GM23338 (cell line): ENCODE measurements around the gene PPTC7. TPM values are rescaled to one million over a fixed set of nuclear protein-coding genes. Genes with fewer than 3 reads are reported as not detected.

Experiments used
- ATAC-seq: fragments of 200-7000 bp; cut with Tn5 transposase; 3 replicates; pipeline ENCODE4 v1.9.1; 2020
- DNase-seq: peaks from one replicate; pipeline ENCODE4 v3.0.0-alpha.2; 2015; ENCODE audit warnings: low spot score
- H2AFZ ChIP-seq: fragments of 200-600 bp; sonication (generic); 2 replicates; pipeline ENCODE4 v1.8.0; 2016; ENCODE audit warnings: antibody characterized with exemption, mild to moderate bottlenecking, moderate library complexity
- H3F3A ChIP-seq: fragments of 200-600 bp; sonication (generic); replicated peaks from 2 replicates; pipeline ENCODE4 v1.8.0; 2017; ENCODE audit warnings: antibody characterized with exemption, mixed run types, low read depth
- H3K27ac ChIP-seq: fragments of 200-600 bp; sonication (generic); 2 replicates; pipeline ENCODE4 v1.6.1; 2016; ENCODE audit warnings: low read depth
- H3K27me3 ChIP-seq: fragments of 200-600 bp; sonication (generic); 2 replicates; pipeline ENCODE4 v1.8.0; 2016; ENCODE audit warnings: mild to moderate bottlenecking, mixed run types, moderate library complexity; ENCODE audit not compliant: insufficient read depth
- H3K36me3 ChIP-seq: fragments of 200-600 bp; sonication (generic); 2 replicates; pipeline ENCODE4 v1.8.0; 2016; ENCODE audit warnings: mild to moderate bottlenecking; ENCODE audit not compliant: insufficient read depth
- H3K4me1 ChIP-seq: fragments of 200-600 bp; sonication (generic); 2 replicates; pipeline ENCODE4 v1.8.0; 2016; ENCODE audit warnings: mild to moderate bottlenecking, moderate library complexity; ENCODE audit not compliant: insufficient read depth
- H3K4me2 ChIP-seq: fragments of 200-600 bp; sonication (generic); 2 replicates; pipeline ENCODE4 v1.7.1; 2017; ENCODE audit warnings: mixed run types
- H3K4me3 ChIP-seq: fragments of 200-600 bp; sonication (generic); 2 replicates; pipeline ENCODE4 v1.6.1; 2016; ENCODE audit warnings: mixed run types
- H3K79me2 ChIP-seq: fragments of 200-600 bp; sonication (generic); replicated peaks from 2 replicates; pipeline ENCODE4 v1.8.0; 2017; ENCODE audit warnings: mild to moderate bottlenecking; ENCODE audit not compliant: insufficient read depth
- H3K9me2 ChIP-seq: fragments of 200-600 bp; sonication (generic); 2 replicates; pipeline ENCODE4 v1.8.0; 2017; ENCODE audit not compliant: insufficient read depth
- H4K20me1 ChIP-seq: fragments of 200-600 bp; sonication (generic); replicated peaks from 2 replicates; pipeline ENCODE4 v1.8.0; 2017; ENCODE audit warnings: mild to moderate bottlenecking; ENCODE audit not compliant: insufficient read depth
- H3K27ac Mint-ChIP-seq: 2 replicates; pipeline ENCODE4 v1.8.0; 2020; ENCODE audit warnings: inconsistent platforms, mild to moderate bottlenecking, moderate library complexity, mixed read lengths
- H3K27me3 Mint-ChIP-seq: 3 replicates; pipeline ENCODE4 v1.8.0; 2022; ENCODE audit warnings: low read depth, mild to moderate bottlenecking, moderate library complexity, mixed read lengths, inconsistent platforms; ENCODE audit not compliant: insufficient read depth, poor library complexity
- H3K36me3 Mint-ChIP-seq: 3 replicates; pipeline ENCODE4 v1.8.0; 2021; ENCODE audit warnings: low read depth, mild to moderate bottlenecking, inconsistent platforms, moderate library complexity, mixed read lengths
- H3K4me1 Mint-ChIP-seq: 3 replicates; pipeline ENCODE4 v1.8.0; 2020; ENCODE audit warnings: mild to moderate bottlenecking, inconsistent platforms, mixed read lengths
- H3K4me3 Mint-ChIP-seq: 3 replicates; pipeline ENCODE4 v1.8.0; 2021; ENCODE audit warnings: moderate library complexity, mild to moderate bottlenecking, inconsistent platforms, mixed read lengths
- H3K9me3 Mint-ChIP-seq: 3 replicates; pipeline ENCODE4 v1.8.0; 2020; ENCODE audit warnings: moderate library complexity, mild to moderate bottlenecking, inconsistent platforms, mixed read lengths
- CREB1 ChIP-seq: fragments of 250-450 bp; sonication (Bioruptor Pico); IDR thresholded peaks from 2 replicates; pipeline ENCODE4 v1.5.0; 2020; ENCODE audit warnings: low read depth, mild to moderate bottlenecking, moderate library complexity
- CTCF ChIP-seq, 2 experiments: fragments of 200-600 bp in 1 of 2; sonication (generic) in 1 of 2; conservative IDR thresholded peaks; 2 replicates each; pipeline versions ENCODE4 v1.5.1 to v1.6.1; 2016 to 2017; ENCODE audit warnings: antibody characterized with exemption in 2 of 2, low read depth in 2 of 2, mild to moderate bottlenecking in 2 of 2, moderate library complexity in 1 of 2
- EZH2 ChIP-seq: fragments of 200-600 bp; sonication (generic); IDR thresholded peaks from one replicate; pipeline ENCODE4 v1.8.0; 2017; ENCODE audit warnings: antibody characterized with exemption, mild to moderate bottlenecking, low read depth; ENCODE audit not compliant: unreplicated experiment
- EZH2phosphoT487 ChIP-seq: fragments of 200-600 bp; sonication (generic); IDR thresholded peaks from one replicate; pipeline ENCODE4 v1.8.1; 2018; ENCODE audit warnings: antibody characterized with exemption; ENCODE audit not compliant: unreplicated experiment
- NANOG ChIP-seq: IDR thresholded peaks from 2 replicates; pipeline ENCODE4 v1.6.1; 2016; ENCODE audit warnings: antibody characterized with exemption, borderline replicate concordance
- POLR2AphosphoS5 ChIP-seq: IDR thresholded peaks from 2 replicates; pipeline ENCODE4 v1.6.1; 2016; ENCODE audit warnings: antibody characterized with exemption, low read depth
- STAT1 ChIP-seq: IDR thresholded peaks from one replicate; pipeline ENCODE4 v1.6.1; 2016; ENCODE audit warnings: antibody characterized with exemption; ENCODE audit not compliant: unreplicated experiment
- ZNF114 ChIP-seq: fragments of 250-450 bp; sonication (Bioruptor Pico); IDR thresholded peaks from 2 replicates; pipeline ENCODE4 v1.5.0; 2020; ENCODE audit warnings: mild to moderate bottlenecking, moderate library complexity
- ZNF331 ChIP-seq: fragments of 250-450 bp; sonication (Bioruptor Pico); IDR thresholded peaks from 2 replicates; pipeline ENCODE4 v1.5.0; 2020; ENCODE audit warnings: low read depth, mild to moderate bottlenecking, moderate library complexity
- ZNF462 ChIP-seq: fragments of 250-450 bp; sonication (Bioruptor Pico); IDR thresholded peaks from 2 replicates; pipeline ENCODE4 v1.5.0; 2020; ENCODE audit warnings: mild to moderate bottlenecking, moderate library complexity
- polyA plus RNA-seq: library from polyadenylated mRNA; unstranded; fragments of >200 nt; fragmentation: Nextera tagmentation; extraction: Ambion mirVana; gene quantifications from 2 replicates; pipeline ENCODE4 v1.2.1, GENCODE V29; 2016
- total RNA-seq: library from RNA; depleted of rRNA; stranded (reverse); fragments of >200 nt; shearing (Covaris generic); gene quantifications from 2 replicates; pipeline ENCODE4 v1.2.3, GENCODE V29; 2014
- TF ChIP-seq, protein P1 (sequence below): IDR thresholded peaks from 2 replicates; pipeline ENCODE4 v1.6.1; 2016; ENCODE audit warnings: antibody characterized with exemption
- TF ChIP-seq, protein P2 (sequence below): IDR thresholded peaks from one replicate; pipeline ENCODE4 v1.6.1; 2018; ENCODE audit warnings: antibody characterized with exemption; ENCODE audit not compliant: unreplicated experiment

The PPTC7 gene
- total and polyA plus RNA-seq, 2 experiments from 2014 or later: 7.5 to 17.5 TPM

DNA sequence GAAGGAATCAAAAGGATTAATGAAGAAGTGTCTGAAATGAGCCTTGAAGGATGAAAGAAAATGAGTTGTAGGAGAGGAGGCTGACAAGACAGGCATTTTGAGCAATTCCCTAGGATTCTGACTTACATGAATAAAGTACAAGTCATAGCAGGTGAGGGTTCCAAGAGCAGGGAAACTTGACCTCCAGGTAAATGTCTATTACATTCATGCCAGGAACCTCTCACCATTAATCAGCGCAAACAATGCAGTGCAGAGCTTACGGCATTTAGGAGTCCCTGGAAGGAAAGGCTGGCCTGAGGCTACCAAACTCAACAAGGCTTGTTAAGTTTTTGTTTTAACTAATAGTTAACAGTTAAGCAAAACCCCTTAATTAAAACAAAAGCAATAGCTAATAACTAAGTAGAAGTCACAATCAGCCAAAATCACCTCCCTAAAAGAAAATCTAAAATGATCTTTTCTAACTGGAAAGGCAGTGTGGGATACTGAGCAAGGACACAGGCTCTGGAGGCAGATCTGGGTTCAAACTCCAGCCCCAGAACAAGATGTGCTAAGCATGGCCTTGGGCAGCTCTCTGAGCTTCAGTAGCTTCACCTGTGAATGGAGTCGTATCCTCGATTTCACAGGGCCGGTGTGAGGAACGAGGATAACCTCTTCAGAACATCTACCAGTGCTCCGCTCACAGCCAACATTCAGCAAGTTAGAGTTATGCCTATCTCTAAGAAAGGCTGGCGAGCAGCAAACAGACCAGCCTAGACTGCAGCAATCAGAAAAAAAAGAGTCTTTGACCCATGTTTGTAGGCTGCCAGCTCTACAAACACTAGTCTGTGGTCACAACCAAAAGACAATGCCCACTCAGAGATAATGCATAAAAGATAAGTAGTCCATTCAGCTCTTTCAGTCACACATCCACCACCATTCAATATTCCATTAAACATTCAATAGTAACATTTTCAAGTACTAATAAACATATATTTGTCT is 16.9 kb downstream of the PPTC7 start:
- Histone ChIP-seq H3K27ac (no peak overlapping the region), H4K20me1 (peaks cover 14% of the 10 kb centered on the region), H3K36me3 (no peaks in the 10 kb centered on the region), H2AFZ (no peak overlapping the region), H3F3A (no peaks in the 10 kb centered on the region), H3K4me3 (no peak overlapping the region), H3K4me2 (no peak overlapping the region), H3K4me1 (no peaks in the 10 kb centered on the region), H3K27me3 (no peaks in the 10 kb centered on the region), H3K9me2 (no peaks in the 10 kb centered on the region), H3K79me2 (peaks cover 87% of the 10 kb centered on the region)
- H3K36me3 Mint-ChIP-seq: peaks cover 20% of the 10 kb centered on the region
- ATAC-seq: no peak; the same call in 2 of the 3 replicates
- DNase-seq: no peak
- peak overlapping the region; percentile 57; the same call in 1 of the 2 replicates for H3K27ac Mint-ChIP-seq
- peaks cover 12% of the 10 kb centered on the region for H3K9me3 Mint-ChIP-seq
- no peaks in the 10 kb centered on the region for H3K27me3 Mint-ChIP-seq
- H3K4me3 Mint-ChIP-seq: no peak overlapping the region; the same call in 2 of the 3 replicates
- H3K4me1 Mint-ChIP-seq: peaks cover 8% of the 10 kb centered on the region
- TF ChIP-seq ZNF114 (CRISPR knock-in tag) (no peak), EZH2phosphoT487 (no peak), ZNF462 (no peak), ZNF331 (no peak), EZH2 (no peak), STAT1 (no peak), CTCF (conservative IDR thresholded peaks at IDR 0.05; ENCODE audit: low read depth in 2 of 2) (no peak), NANOG (no peak), CREB1 (CRISPR knock-in tag) (no peak), POLR2AphosphoS5 (no peak)
- TF ChIP-seq, protein P1, sequence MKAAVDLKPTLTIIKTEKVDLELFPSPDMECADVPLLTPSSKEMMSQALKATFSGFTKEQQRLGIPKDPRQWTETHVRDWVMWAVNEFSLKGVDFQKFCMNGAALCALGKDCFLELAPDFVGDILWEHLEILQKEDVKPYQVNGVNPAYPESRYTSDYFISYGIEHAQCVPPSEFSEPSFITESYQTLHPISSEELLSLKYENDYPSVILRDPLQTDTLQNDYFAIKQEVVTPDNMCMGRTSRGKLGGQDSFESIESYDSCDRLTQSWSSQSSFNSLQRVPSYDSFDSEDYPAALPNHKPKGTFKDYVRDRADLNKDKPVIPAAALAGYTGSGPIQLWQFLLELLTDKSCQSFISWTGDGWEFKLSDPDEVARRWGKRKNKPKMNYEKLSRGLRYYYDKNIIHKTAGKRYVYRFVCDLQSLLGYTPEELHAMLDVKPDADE: no peak
- TF ChIP-seq, protein P2, sequence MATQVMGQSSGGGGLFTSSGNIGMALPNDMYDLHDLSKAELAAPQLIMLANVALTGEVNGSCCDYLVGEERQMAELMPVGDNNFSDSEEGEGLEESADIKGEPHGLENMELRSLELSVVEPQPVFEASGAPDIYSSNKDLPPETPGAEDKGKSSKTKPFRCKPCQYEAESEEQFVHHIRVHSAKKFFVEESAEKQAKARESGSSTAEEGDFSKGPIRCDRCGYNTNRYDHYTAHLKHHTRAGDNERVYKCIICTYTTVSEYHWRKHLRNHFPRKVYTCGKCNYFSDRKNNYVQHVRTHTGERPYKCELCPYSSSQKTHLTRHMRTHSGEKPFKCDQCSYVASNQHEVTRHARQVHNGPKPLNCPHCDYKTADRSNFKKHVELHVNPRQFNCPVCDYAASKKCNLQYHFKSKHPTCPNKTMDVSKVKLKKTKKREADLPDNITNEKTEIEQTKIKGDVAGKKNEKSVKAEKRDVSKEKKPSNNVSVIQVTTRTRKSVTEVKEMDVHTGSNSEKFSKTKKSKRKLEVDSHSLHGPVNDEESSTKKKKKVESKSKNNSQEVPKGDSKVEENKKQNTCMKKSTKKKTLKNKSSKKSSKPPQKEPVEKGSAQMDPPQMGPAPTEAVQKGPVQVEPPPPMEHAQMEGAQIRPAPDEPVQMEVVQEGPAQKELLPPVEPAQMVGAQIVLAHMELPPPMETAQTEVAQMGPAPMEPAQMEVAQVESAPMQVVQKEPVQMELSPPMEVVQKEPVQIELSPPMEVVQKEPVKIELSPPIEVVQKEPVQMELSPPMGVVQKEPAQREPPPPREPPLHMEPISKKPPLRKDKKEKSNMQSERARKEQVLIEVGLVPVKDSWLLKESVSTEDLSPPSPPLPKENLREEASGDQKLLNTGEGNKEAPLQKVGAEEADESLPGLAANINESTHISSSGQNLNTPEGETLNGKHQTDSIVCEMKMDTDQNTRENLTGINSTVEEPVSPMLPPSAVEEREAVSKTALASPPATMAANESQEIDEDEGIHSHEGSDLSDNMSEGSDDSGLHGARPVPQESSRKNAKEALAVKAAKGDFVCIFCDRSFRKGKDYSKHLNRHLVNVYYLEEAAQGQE: no peak
